Epithelial cell of esophagus (primary cell): Measurements from ENCODE around the gene TNFSF8.

Experiments used
- DNase-seq: peaks from one replicate; pipeline ENCODE4 v3.0.0; 2010; ENCODE audit warnings: low read depth
- H3K4me3 ChIP-seq: 2 replicates; pipeline ENCODE4 v1.5.1; 2011; ENCODE audit warnings: mild to moderate bottlenecking, low read length, control low read depth
- TF ChIP-seq, protein P1 (sequence below): IDR thresholded peaks from 2 replicates; pipeline ENCODE4 v1.5.1; 2011; ENCODE audit warnings: low read depth, mild to moderate bottlenecking, low read length, control low read depth, inconsistent platforms; ENCODE audit not compliant: insufficient read depth; ENCODE audit errors: missing control alignments

Gene TNFSF8

DNA sequence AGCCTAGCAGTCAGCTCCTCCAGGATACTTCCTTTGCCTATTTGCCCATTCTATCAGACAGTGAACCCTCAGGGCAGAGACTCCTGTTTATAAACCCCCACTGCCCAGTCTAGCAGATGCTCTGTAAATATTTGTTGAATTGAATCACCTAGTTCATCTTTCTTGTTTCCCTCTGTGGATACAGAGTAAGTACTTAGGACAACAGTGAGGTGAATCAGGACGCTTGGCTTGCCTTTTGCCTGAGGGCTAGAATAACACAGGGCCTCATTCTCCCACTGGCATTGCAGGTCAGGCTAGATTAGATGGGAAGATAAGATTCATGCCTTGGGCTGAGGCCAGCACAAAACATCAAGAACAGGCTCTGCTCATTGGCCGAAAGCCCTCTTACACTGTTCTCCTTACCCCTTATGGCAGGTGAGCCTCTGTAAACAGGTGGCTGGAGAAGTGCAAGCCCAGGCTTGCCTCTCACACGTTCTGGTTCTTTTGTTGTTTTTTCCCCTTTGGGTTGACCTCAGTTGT, 22.2 kb downstream of the TNFSF8 start:
- no peak overlapping the region for H3K4me3 ChIP-seq
- peak; percentile 98 for DNase-seq
- TF ChIP-seq, protein P1, sequence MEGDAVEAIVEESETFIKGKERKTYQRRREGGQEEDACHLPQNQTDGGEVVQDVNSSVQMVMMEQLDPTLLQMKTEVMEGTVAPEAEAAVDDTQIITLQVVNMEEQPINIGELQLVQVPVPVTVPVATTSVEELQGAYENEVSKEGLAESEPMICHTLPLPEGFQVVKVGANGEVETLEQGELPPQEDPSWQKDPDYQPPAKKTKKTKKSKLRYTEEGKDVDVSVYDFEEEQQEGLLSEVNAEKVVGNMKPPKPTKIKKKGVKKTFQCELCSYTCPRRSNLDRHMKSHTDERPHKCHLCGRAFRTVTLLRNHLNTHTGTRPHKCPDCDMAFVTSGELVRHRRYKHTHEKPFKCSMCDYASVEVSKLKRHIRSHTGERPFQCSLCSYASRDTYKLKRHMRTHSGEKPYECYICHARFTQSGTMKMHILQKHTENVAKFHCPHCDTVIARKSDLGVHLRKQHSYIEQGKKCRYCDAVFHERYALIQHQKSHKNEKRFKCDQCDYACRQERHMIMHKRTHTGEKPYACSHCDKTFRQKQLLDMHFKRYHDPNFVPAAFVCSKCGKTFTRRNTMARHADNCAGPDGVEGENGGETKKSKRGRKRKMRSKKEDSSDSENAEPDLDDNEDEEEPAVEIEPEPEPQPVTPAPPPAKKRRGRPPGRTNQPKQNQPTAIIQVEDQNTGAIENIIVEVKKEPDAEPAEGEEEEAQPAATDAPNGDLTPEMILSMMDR, result no peak

DNA sequence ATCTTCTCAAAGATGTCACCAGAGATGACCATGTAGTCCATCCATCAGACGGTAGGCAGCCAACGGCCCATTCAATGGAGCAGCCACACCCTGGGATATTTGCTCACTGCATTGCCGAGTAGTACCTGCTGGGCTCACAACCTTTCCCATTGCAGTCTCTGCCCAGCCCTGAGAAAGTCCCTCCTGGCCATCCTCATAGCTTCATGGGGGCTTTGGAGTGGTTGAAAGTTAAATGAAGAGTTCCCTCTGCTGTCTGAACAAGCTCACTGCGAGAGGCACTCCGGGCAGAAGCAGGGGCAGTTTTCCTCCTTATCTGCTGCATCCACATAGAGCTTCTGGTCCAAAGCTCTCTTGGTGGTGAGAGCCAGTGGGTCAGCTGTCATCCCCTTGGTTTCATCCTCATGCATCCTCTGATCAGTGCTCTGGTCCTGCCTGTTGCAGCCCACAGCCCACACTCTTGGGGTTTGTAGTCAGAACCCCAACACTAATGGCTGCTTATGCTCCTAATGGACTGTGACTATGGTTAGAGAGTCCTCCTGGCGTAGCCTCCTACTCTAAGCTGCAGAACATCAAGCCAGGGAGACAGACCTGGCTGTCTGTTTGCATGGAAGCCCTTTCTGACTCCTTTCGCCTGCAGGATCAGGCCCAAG, 23.3 kb downstream of the TNFSF8 start:
- TF ChIP-seq, protein P1, result peak; percentile 53
- peak; percentile 44 for DNase-seq
- H3K4me3 ChIP-seq, result no peak overlapping the region

DNA sequence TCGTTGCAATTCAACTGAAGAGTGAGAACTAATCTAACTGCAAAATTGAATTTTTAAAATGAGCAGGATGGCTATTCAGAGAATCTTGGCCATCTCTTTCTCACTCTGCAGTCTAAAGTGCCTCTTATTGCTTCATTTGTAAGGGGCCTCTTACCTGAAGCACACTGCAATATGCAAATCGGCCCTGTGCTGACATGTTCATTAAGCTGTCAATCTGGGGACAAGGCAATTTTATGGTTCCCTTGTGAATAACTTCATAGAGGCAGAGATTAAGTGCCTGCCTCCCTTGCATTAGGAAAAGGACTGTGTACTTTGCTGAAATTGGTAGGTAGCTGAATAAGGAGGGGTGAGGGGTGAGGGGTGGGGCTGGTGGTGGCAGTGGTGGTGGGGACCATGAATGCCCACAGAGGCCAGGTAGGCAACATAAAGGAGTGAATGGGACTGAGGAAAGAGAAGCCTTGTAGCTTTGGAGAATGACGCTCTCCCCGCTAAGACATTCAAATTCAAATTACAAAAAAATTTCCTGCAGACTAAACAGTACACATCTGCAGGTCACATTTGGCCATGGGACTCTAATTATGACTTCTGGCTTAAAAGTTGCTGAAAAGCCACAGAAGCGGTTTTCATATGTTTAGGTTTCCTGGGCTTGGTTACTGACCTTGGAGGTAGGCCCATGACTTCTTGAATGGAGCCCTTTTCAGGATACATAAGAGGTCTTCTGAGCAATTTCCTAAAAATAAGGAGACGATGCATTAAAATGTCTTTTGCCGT, 25.0 kb downstream of the TNFSF8 start:
- no peak for DNase-seq
- TF ChIP-seq, protein P1, result no peak
- no peak overlapping the region for H3K4me3 ChIP-seq

DNA sequence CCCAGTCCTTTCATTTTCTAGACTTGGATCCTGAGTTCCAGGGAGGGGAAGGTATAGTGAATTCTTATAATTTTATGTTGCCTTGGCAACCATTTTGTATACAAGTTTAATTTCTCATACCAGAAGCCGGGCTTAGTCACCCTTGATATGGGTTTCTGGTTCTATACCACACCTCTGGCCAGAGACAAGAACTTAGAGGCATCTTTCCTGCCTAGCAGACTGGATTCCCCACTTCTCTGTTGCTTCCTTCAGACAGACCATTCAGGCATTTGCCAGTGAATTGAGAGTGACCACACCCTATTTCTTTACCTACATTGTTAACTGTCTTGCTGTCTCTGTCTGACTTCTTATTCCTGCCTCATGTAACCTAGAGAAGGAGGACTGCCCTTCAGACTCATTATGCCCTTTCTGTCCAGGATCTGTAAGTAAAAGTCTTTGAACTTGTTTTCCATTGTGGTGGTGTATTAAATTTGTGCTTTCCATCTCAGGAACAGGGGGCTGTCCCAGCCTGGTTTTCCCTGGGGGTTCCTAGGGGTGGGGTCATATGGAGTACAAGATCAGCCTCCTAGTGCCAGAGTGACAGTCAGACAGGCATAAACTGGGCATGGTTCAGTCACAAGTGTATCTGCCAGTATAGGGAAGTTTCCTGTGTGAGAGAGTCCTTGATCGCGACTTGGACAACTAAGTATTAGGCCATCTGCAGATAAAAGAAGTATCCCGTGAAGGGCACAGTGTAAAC, 27.4 kb downstream of the TNFSF8 start:
- H3K4me3 ChIP-seq, result no peak overlapping the region
- peak; percentile 60 for DNase-seq
- TF ChIP-seq, protein P1, result no peak

DNA sequence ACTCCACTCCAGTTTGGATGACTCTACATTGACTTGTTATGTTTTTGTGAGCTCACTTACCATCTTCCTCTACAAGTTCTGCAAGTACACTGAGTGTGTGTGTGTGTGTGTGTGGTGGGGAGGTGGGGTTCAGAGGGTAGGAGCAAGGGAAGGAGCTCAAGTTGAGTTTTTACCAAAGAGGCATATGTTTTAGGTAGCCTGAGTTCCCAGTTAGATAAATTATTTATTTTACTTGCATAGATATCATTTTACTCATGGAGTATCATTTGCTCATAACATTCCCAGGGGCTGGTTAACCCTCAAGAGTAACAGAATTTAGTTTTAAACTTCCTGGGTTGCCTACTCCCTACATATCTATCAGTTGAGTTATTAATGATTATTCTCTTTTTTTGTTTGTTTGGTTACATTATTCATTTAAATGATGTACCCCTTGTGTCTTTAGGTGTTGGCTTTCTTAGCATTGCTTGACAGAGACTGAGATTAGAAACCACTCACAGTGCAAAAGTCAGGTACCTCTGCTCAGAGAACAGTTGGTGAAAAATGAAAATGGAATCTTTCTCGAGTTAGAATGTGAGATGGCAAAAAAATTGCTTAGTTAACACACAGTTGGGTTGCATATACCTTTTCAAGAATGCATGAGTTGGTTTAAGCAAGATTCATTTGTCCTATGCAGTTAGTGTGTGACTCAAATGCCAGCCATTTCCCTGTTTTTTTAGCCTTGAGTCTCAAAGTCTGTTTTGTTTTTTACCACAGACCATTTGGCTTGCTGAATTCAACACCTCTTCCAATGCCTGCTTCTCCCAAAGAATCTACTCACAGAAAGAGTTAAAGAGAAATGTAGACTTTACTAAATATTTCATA, 29.2 kb downstream of the TNFSF8 start:
- TF ChIP-seq, protein P1, result no peak
- peak; percentile 59 for DNase-seq
- no peak overlapping the region for H3K4me3 ChIP-seq

DNA sequence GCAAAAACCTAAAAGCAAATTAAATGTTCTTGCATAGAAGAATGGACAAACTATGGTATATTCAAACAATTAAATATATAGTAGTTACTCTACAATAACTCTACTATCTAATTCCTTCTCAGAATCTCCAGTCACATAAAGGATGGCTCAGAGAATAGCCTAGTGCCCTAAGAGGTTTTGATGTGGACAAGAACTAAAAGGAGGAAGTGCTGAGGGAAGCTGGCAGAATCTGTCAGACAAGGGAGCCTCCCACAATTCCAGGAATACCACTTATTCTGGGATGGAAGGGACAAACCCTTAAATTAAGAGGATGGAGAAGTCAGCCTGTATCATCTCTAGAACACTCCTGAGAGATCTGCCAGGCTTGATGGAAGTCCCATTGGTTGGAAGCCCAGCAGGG, 30.4 kb downstream of the TNFSF8 start:
- DNase-seq, result no peak
- TF ChIP-seq, protein P1, result no peak
- no peak overlapping the region for H3K4me3 ChIP-seq
